BE2C (cell line): ENCODE data around the gene C22orf39.

ENCODE experiments used
- DNase-seq: peaks from one replicate; pipeline ENCODE4 v3.0.0-alpha.2; 2020
- H3K27me3 ChIP-seq: fragments of 250-450 bp; sonication (Bioruptor Pico); 2 replicates; pipeline ENCODE4 v1.5.1; 2020; ENCODE audit warnings: mild to moderate bottlenecking
- H3K36me3 ChIP-seq: fragments of 250-450 bp; sonication (Bioruptor Pico); 2 replicates; pipeline ENCODE4 v1.5.1; 2020; ENCODE audit warnings: mild to moderate bottlenecking
- H3K4me1 ChIP-seq: fragments of 250-450 bp; sonication (Bioruptor Pico); 2 replicates; pipeline ENCODE4 v1.5.1; 2020
- H3K4me3 ChIP-seq: 2 replicates; pipeline ENCODE4 v1.5.1; 2011; ENCODE audit warnings: low read depth, low read length
- H3K9me3 ChIP-seq: fragments of 250-450 bp; sonication (Bioruptor Pico); 2 replicates; pipeline ENCODE4 v1.5.1; 2020
- CTCF ChIP-seq: IDR thresholded peaks from 2 replicates; pipeline ENCODE4 v1.5.1; 2012; ENCODE audit warnings: mild to moderate bottlenecking, low read depth, low read length

Gene C22orf39

GRCh38 chr22:19401483-19401882, 46.0 kb downstream of the C22orf39 start:
- TF ChIP-seq CTCF = no peak

DNA sequence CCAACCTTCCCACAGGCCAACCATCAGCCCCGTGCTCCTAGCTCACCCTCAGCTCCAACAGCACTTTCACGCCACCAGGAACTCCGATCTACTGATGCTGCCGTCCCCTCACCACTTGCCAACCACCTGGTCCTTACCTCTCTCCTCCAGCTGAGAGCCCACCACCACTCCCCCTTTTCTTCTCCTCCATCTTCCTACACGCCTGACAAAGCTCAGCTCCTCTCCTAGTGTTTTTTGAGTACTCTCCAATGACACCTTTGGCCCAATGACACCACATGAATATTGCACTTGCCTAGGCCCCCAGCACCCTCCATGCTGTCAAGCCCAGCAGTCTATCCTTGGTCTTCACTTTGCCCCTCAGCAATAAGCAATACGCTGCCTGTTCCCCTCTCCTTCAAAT, 46.6 kb downstream of the C22orf39 start:
- Histone ChIP-seq H3K4me1 (no peaks in the 10 kb centered on the region), H3K36me3 (peaks cover 57% of the 10 kb centered on the region), H3K27me3 (no peaks in the 10 kb centered on the region), H3K9me3 (no peaks in the 10 kb centered on the region; the same call in 1 of the 2 replicates), H3K4me3 (no peak overlapping the region)
- DNase-seq = no peak
- no peak for TF ChIP-seq CTCF

More at GRCh38 chr22:19401483-19401882, 46.0 kb downstream of the C22orf39 start:
- Histone ChIP-seq H3K4me1 (no peaks in the 10 kb centered on the region), H3K9me3 (no peaks in the 10 kb centered on the region; the same call in 1 of the 2 replicates), H3K27me3 (no peaks in the 10 kb centered on the region), H3K4me3 (no peak overlapping the region), H3K36me3 (peaks cover 57% of the 10 kb centered on the region)
- no peak for DNase-seq

DNA sequence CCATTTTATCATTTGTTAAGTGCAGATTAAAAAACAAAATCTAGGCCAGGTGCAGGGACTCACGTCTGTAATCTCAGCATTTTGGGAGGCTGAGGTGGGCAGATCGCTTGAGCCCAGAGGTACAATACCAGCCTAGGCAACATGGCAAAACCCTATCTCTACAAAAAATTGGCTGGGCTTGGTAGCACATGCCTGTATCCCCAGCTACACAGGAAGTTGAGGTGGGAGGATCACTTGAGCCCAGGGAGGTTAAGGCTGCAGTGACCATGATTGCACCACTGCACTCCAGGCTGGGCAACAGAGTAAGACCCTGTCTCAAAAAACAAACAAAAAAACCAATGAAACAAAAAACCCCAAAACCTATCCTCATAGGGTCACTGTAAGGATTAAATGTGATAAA, 48.9 kb downstream of the C22orf39 start:
- peaks cover 56% of the 10 kb centered on the region for H3K36me3 ChIP-seq
- TF ChIP-seq CTCF = no peak
- no peak overlapping the region for H3K4me3 ChIP-seq
- no peaks in the 10 kb centered on the region; the same call in 1 of the 2 replicates for H3K9me3 ChIP-seq
- no peak for DNase-seq
- no peaks in the 10 kb centered on the region for H3K27me3 ChIP-seq
- H3K4me1 ChIP-seq = no peaks in the 10 kb centered on the region

DNA sequence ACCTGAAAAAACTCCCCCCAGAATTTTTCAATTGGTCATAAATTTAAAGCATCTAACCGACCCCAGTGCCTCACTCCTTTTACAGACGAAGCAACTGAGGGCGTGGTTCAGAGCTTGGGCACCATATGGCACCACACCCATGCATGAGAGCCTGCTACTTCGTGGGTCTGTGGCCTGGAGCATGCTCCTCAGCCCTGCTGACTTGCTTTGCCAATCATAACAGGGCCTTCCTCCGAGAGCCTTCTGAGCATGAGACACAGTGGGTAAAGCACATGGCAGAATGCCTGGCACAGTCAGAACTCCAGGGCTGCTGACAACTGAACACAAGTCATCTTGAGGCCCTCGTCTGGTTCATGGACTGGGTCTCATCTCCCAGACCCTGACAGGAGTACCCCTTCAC, 49.3 kb downstream of the C22orf39 start:
- DNase-seq = no peak
- TF ChIP-seq CTCF = no peak
- Histone ChIP-seq H3K4me3 (no peak overlapping the region), H3K4me1 (no peaks in the 10 kb centered on the region), H3K36me3 (peaks cover 59% of the 10 kb centered on the region), H3K9me3 (no peaks in the 10 kb centered on the region; the same call in 1 of the 2 replicates), H3K27me3 (no peaks in the 10 kb centered on the region)

- no peak for DNase-seq
- no peak for TF ChIP-seq CTCF
- Histone ChIP-seq H3K36me3 (peaks cover 64% of the 10 kb centered on the region), H3K4me1 (no peaks in the 10 kb centered on the region), H3K4me3 (no peak overlapping the region), H3K27me3 (no peaks in the 10 kb centered on the region), H3K9me3 (no peaks in the 10 kb centered on the region; the same call in 1 of the 2 replicates)
These were observed 49.8 kb downstream of the C22orf39 start for GRCh38 chr22:19397734-19398104.

- H3K27me3 ChIP-seq = no peaks in the 10 kb centered on the region
- no peak overlapping the region for H3K4me3 ChIP-seq
- H3K9me3 ChIP-seq = no peaks in the 10 kb centered on the region; the same call in 1 of the 2 replicates
- no peaks in the 10 kb centered on the region for H3K4me1 ChIP-seq
- DNase-seq = no peak
- no peak for TF ChIP-seq CTCF
- H3K36me3 ChIP-seq = peaks cover 70% of the 10 kb centered on the region
These were observed 50.4 kb downstream of the C22orf39 start for GRCh38 chr22:19396934-19397733.
